ENCODE measurements around the gene C1orf198.

GRCh38 chr1:230816018-230816417 is 52.3 kb downstream of the C1orf198 start:
- TF ChIP-seq POLR2AphosphoS5 (IDR thresholded peaks at IDR 0.05; ENCODE audit: low read depth, low read length), result no peak
- TF ChIP-seq TAF1 (IDR thresholded peaks at IDR 0.05; ENCODE audit: borderline replicate concordance, insufficient read depth, low read length), result no peak
- TF ChIP-seq FOXP2 (optimal IDR thresholded peaks at IDR 0.05; ENCODE audit: borderline replicate concordance, extremely low read depth, extremely low read length, insufficient read depth), result no peak
- TF ChIP-seq REST (IDR thresholded peaks at IDR 0.05; ENCODE audit: insufficient read depth in 1 of 2, low read depth in 2 of 2, low read length in 2 of 2), result no peak
